Measurements from ENCODE around the gene VWA3B. TPM values are rescaled to one million over a fixed set of nuclear protein-coding genes. Genes with fewer than 3 reads are reported as not detected.
"Not testable (repeated sequence)": the region's sequence is repeated elsewhere in the genome, so short reads cannot be mapped to it uniquely, and the experiment has no call there.

The VWA3B gene
- total RNA-seq, 2 donors from 2014 or later = not detected

GRCh38 chr2:98122524-98122923 lies 35.6 kb downstream of the VWA3B start:
- no peak for DNase-seq (ENCODE audit: low spot score)
- H3K9me3 ChIP-seq = no peaks in the 10 kb centered on the region
- no peaks in the 10 kb centered on the region for H3K27me3 ChIP-seq
- peaks cover 0 to under 1% of the 10 kb centered on the region in 2 donors for H3K4me1 ChIP-seq
- no peak overlapping the region for H3K27ac ChIP-seq
- no peak overlapping the region for H3K4me3 ChIP-seq
- no peaks in the 10 kb centered on the region for H3K36me3 ChIP-seq
- no peak for TF ChIP-seq CTCF (IDR thresholded peaks at IDR 0.05)

- DNase-seq (ENCODE audit: low spot score) = no peak
- no peak for TF ChIP-seq CTCF (IDR thresholded peaks at IDR 0.05)
- no peaks in the 10 kb centered on the region for H3K36me3 ChIP-seq
- no peak overlapping the region for H3K27ac ChIP-seq
- no peak overlapping the region for H3K4me3 ChIP-seq
- no peaks in the 10 kb centered on the region for H3K27me3 ChIP-seq
- H3K9me3 ChIP-seq = no peaks in the 10 kb centered on the region
- H3K4me1 ChIP-seq = peaks cover 0 to 9% of the 10 kb centered on the region in 2 donors
These were observed 36.3 kb downstream of the VWA3B start for GRCh38 chr2:98123286-98123685.

GRCh38 chr2:98126061-98126460 lies 39.1 kb downstream of the VWA3B start:
- TF ChIP-seq CTCF (IDR thresholded peaks at IDR 0.05) = no peak
- Histone ChIP-seq H3K27me3 (no peaks in the 10 kb centered on the region), H3K4me1 (peaks cover 0 to 9% of the 10 kb centered on the region in 2 donors)

GRCh38 chr2:98127229-98127989 lies 40.4 kb downstream of the VWA3B start:
- H3K4me1 ChIP-seq = peaks cover 0 to 9% of the 10 kb centered on the region in 2 donors
- no peak for TF ChIP-seq CTCF (IDR thresholded peaks at IDR 0.05)
- DNase-seq (ENCODE audit: low spot score) = no peak

More at GRCh38 chr2:98126061-98126460, 39.1 kb downstream of the VWA3B start:
- Histone ChIP-seq H3K4me3 (no peak overlapping the region), H3K36me3 (no peaks in the 10 kb centered on the region), H3K9me3 (no peaks in the 10 kb centered on the region), H3K27ac (no peak overlapping the region)
- no peak for DNase-seq (ENCODE audit: low spot score)

GRCh38 chr2:98128556-98129109 lies 41.7 kb downstream of the VWA3B start:
- Histone ChIP-seq H3K27ac (no peak overlapping the region), H3K4me3 (no peak overlapping the region), H3K9me3 (no peaks in the 10 kb centered on the region), H3K4me1 (peaks cover 0 to 9% of the 10 kb centered on the region in 2 donors), H3K36me3 (no peaks in the 10 kb centered on the region), H3K27me3 (no peaks in the 10 kb centered on the region)
- no peak for DNase-seq (ENCODE audit: low spot score)
- no peak for TF ChIP-seq CTCF (IDR thresholded peaks at IDR 0.05)

More at GRCh38 chr2:98127229-98127989, 40.4 kb downstream of the VWA3B start:
- no peaks in the 10 kb centered on the region for H3K36me3 ChIP-seq
- H3K9me3 ChIP-seq = no peaks in the 10 kb centered on the region
- H3K27me3 ChIP-seq = no peaks in the 10 kb centered on the region
- no peak overlapping the region for H3K27ac ChIP-seq
- H3K4me3 ChIP-seq = no peak overlapping the region

- H3K27ac ChIP-seq; H3K9me3 ChIP-seq; H3K27me3 ChIP-seq; H3K4me3 ChIP-seq; DNase-seq (ENCODE audit: low spot score); H3K36me3 ChIP-seq: not testable (repeated sequence)
- H3K4me1 ChIP-seq = peaks cover 0 to 15% of the 10 kb centered on the region in 2 donors
These were observed 43.1 kb downstream of the VWA3B start for GRCh38 chr2:98130073-98130472.
